GM19324 (cell line): Measurements from ENCODE around the gene TMEM161A.
A peak's percentile ranks its signal among the peaks of the same experiment; 100 is the strongest.
"Not testable (repeated sequence)": the region's sequence is repeated elsewhere in the genome, so short reads cannot be mapped to it uniquely, and the experiment has no call there.

ENCODE experiments used
- ATAC-seq: cut with Tn5 transposase; IDR thresholded peaks from one replicate; pipeline ENCODE4 v1.9.1; 2021; ENCODE audit warnings: mild to moderate bottlenecking, moderate library complexity; ENCODE audit not compliant: unreplicated experiment, low FRiP score

Gene TMEM161A

GRCh38 chr19:19155495-19156219 lies 17.4 kb upstream of the TMEM161A start:
- peak; percentile 87 for ATAC-seq

DNA sequence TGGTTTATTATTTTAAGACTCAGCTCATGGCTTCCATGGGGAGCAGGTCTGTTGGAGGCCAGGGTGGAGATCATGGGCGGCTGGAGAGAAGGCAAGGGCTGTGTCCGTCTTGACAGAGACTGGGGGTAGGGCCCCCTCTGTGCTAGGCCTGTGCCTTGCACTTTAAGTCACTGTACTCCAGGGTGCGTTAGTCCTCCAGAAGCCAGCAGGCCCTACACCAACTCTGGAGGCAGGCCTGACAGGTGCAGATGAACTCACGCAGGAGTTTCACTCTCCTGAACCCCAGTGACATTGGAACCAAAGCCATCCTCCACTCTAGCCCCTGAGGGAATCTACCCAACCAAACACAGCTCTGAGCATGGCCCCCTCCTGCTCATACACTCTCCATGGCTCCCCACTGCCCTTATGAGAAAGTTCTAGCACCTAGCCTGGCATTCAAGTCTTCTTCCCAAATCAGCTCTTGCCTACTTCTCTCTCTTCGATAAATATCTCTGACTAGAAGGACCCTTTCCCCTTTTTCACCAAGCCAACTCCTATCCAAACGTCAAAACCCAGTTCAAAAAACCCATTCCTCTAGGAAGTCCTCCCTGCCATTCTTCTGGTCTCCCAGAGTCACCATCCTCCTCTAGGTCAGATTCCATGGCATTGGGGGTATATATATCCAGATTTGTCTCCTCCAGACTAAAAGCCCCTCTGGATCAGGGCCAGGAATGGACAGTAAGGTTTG lies 16.7 kb upstream of the TMEM161A start:
- no peak for ATAC-seq

- ATAC-seq = no peak
These were observed 14.5 kb upstream of the TMEM161A start for GRCh38 chr19:19152668-19153384.

GRCh38 chr19:19151418-19151817 lies 13.1 kb upstream of the TMEM161A start:
- ATAC-seq = no peak

DNA sequence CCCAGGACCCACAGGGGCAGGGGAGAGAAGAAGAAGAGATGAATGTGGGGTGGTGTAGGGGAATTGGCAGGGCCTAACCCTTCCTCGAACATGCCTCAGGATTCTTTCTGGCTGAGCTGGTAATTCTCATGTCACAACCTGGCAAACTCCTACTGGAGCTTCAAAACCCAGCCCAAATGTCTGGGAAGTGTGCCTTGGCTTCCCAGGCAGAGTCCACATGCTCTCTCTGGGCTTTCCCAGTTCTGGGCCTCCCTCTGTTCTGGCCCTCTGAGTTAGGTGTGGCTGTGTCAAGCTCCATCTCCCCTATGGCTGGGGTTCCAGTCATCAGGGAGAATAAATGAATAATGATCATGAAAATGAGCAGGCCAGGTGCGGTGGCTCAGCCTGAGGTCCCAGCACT lies 11.2 kb upstream of the TMEM161A start:
- ATAC-seq = no peak

GRCh38 chr19:19148504-19148903 lies 10.2 kb upstream of the TMEM161A start:
- not testable (repeated sequence) for ATAC-seq

GRCh38 chr19:19147344-19147743 lies 9.1 kb upstream of the TMEM161A start:
- ATAC-seq = no peak

DNA sequence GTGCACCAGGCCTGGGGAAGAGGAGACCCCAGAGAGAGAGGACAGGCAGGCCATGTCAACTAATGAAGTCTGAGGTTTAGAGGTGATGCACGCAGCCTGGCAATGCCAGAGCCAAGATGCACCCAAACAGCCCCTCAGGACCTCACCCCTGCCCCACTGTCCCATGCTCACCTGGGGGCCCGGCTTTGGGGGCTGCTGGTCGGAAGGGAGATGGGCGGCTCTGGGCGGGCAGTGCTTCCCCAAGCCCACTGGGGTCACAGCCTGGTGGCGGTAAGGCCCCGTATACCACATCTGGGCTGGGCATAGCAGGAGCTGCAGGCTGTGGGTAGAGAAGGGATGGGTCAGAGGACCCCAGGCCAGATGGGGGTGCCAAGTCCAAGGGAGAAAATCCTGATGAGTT lies 8.6 kb upstream of the TMEM161A start:
- no peak for ATAC-seq

DNA sequence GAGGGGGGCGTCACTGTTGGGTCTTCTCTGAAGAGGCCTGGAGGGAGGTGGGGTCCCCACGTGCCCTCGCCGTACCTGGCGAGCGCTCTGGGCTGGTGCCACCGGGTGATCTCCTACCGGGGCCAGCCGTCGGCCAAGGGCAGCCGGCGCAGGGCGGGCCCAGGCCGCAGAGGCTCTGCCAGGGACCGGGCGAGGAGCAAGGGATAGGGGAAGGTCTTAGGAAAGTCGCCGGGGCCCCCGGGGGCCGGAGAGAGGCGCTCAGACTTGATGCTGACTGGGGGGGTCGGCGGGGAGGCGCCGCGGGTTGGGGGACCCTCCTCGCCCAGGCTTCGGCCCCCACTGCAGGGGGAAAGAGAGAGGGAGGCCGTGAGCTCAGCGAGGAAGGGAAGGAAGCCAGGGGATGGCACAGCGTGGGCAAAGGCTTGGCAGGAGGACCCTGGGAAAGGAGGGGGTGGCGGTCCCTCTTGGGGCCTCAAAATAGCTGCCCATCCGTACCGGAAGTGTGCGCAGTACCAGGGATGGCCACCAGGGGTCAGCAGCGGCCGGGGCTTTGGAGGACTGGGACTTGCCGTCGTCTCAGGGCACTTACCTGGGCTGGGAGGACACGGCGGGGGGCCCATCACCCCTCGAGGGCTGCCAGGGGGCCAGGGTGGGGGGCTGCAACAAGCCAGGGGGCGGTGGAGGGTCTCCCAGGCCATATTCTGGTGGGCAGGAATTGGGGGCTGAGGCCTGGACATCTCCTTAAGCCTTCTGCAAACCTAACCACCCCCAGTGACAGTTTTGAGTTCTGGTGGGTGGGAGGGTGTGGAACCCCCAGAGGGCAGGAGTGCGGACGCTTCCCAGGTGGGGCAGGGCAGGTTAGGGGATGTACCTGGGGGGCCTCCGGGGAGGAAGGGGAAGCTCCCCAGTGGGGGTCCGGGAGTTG lies 7.7 kb upstream of the TMEM161A start:
- ATAC-seq = no peak

DNA sequence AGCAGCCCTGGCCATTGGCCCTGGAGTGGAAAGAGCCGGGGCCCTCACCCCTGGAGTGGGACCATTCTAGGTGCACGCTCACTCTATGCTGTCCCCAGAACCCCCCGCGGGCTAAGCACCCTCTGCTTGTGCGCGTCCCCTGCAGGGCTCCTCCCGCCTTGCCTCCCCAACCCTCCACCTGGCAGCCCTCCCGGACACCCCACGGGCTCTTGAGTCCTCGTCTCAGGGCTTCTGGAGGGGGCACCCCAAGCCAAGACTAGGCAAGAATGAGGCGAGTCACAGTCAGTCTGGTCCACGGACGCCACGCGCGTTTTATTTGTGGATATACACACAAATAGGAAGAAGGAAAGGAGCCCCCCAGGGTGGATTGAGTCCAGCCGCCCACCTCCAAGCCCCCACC lies 7.0 kb upstream of the TMEM161A start:
- no peak for ATAC-seq

GRCh38 chr19:19142347-19142746 lies 4.1 kb upstream of the TMEM161A start:
- ATAC-seq = no peak

DNA sequence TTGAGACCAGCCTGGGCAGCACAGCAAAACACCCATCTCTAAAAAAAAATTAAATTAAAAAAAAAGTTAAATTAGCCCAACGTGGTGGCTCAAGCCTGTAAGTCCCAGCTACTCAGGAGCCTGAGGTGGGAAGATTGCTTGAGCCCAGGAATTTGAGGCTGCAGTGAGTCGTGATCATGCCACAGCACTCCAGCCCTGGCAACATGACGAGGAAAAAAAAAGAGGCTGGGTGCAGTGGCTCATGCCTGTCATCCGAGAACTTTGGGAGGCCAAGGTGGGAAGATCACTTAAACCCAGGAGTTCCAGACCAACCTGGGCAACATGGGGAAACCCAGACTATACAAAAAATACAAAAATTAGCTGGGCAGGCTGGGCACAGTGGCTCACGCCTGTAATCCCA lies 2.2 kb upstream of the TMEM161A start:
- ATAC-seq = no peak

GRCh38 chr19:19139876-19140229 lies 1.6 kb upstream of the TMEM161A start:
- ATAC-seq = no peak

DNA sequence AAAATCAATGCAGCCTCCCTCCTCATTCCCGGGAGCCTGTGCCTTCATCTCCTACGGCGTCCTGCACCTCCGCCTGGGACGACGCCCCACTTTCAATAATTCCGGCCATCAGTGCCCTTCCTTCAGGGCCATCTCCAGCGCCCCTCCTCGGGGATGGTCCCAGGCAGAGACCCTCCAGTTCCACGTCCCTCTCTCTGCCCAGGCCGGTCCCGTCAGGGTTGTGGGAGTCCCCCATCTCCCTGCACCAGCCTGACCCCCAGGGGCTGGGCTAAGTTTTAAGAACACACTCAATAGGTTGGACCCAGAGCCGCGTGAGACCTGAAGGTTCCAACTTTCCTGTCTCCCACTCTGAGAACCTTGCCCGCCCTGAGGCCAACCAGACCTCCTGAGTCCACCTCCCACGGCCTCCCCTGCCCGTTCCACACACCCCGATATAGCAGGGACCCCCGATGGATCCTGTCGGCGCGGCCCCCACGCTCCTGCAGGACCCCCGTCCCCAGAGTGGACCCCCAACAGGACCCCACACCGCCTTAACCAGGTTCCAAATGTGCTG lies 646 bp downstream of the TMEM161A start:
- no peak for ATAC-seq

- ATAC-seq = not testable (repeated sequence)
These were observed 2.6 kb downstream of the TMEM161A start for GRCh38 chr19:19135713-19136112.

- no peak for ATAC-seq
These were observed 3.6 kb downstream of the TMEM161A start for GRCh38 chr19:19134687-19135158.

DNA sequence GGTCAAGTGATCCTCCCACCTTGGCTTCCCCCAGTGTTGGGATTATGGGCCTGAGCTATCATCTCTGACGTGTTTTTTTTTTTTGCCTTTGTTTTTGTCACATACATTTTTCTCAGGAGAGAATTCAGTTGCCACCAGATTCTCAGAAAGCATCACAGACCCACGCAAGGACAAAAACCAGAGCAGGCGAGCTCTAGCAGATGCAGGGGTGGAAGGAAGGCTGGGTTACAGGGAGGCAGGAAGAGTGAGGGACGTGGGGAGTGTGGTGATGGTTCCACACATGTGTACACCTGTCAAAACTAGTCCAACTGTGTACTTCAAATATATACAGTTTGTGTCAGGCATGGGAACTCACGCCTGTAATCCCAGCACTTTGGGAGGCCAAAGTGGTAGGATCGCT lies 4.3 kb downstream of the TMEM161A start:
- ATAC-seq = no peak

GRCh38 chr19:19132912-19133311 lies 5.4 kb downstream of the TMEM161A start:
- no peak for ATAC-seq

DNA sequence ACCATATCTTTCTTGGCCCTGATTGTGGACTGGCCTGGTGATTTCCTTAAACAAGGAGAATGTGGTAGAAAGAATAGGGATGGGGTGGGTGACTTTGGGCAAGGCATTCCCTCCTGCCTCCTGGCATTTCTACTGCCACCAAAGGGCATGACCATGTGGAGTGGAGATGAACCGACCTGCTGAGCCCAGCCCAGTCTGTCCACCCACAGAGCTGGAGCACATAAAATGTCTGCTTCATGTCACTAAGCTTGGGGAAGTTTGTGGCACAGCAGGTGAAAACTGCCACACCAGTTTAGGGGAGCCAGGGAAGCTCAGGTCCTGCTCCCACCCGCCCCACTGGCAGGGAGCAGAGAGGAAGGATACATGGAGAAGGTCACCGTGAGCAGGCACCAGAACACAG lies 6.3 kb downstream of the TMEM161A start:
- ATAC-seq = no peak

- no peak for ATAC-seq
These were observed 12.2 kb downstream of the TMEM161A start for GRCh38 chr19:19126102-19126501.
